Fibroblast of mammary gland (primary cell): ENCODE measurements around the gene BCL3.

ENCODE experiments used
- DNase-seq: peaks from one replicate; pipeline ENCODE4 v3.0.0-alpha.2; 2010; ENCODE audit warnings: low read depth
- H3K4me3 ChIP-seq: 2 replicates; pipeline ENCODE4 v1.5.1; 2011; ENCODE audit warnings: low read depth, mild to moderate bottlenecking, low read length, moderate library complexity; ENCODE audit not compliant: control insufficient read depth
- CTCF ChIP-seq: conservative IDR thresholded peaks from 2 replicates; pipeline ENCODE4 v1.5.1; 2011; ENCODE audit warnings: low read depth, low read length, inconsistent platforms; ENCODE audit not compliant: control insufficient read depth, insufficient read depth

Gene BCL3

GRCh38 chr19:44728178-44728577, 20.3 kb upstream of the BCL3 start:
- TF ChIP-seq CTCF, result no peak
- H3K4me3 ChIP-seq, result no peak overlapping the region
- DNase-seq, result no peak

GRCh38 chr19:44729516-44730033, 18.9 kb upstream of the BCL3 start:
- no peak for TF ChIP-seq CTCF

GRCh38 chr19:44731081-44731480, 17.4 kb upstream of the BCL3 start:
- TF ChIP-seq CTCF, result no peak
- DNase-seq, result no peak
- H3K4me3 ChIP-seq, result no peak overlapping the region

More at GRCh38 chr19:44729516-44730033, 18.9 kb upstream of the BCL3 start:
- no peak for DNase-seq
- H3K4me3 ChIP-seq, result no peak overlapping the region

GRCh38 chr19:44731622-44732021, 16.9 kb upstream of the BCL3 start:
- no peak for DNase-seq
- no peak overlapping the region for H3K4me3 ChIP-seq
- TF ChIP-seq CTCF, result no peak

- H3K4me3 ChIP-seq, result no peak overlapping the region
- TF ChIP-seq CTCF, result no peak
- no peak for DNase-seq
Observed at GRCh38 chr19:44732235-44733014, 16.1 kb upstream of the BCL3 start.

GRCh38 chr19:44734357-44734756, 14.2 kb upstream of the BCL3 start:
- no peak overlapping the region for H3K4me3 ChIP-seq
- no peak for TF ChIP-seq CTCF
- no peak for DNase-seq
